ENCODE data around the gene EPN3. TPM values are rescaled to one million over a fixed set of nuclear protein-coding genes. Genes with fewer than 3 reads are reported as not detected.

EPN3 gene
- total RNA-seq, 1 experiment from 2014 or later, result 20.5 TPM

DNA sequence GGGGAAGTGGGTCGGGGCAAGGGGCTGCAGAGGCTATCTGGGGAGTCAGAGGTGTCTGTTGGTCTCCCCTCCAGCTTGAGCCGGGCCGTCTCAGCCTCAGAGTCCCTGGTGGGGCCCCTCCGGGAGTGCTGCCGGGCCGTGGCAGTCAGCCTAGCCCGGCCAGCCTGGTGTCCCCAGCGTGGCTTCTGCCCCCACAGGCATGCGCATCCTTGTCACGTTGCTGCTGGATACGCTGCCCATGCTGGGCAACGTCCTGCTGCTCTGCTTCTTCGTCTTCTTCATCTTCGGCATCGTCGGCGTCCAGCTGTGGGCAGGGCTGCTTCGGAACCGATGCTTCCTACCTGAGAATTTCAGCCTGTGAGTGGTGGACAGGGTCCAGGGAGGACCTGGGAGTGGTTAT lies 39.1 kb downstream of the EPN3 start:
- Histone ChIP-seq H3K9me2 (replicated peaks; ENCODE audit: low read length) (no peaks in the 10 kb centered on the region), H3K27me3 (ENCODE audit: low read length) (peaks cover under 1% of the 10 kb centered on the region; the same call in 1 of the 2 replicates), H3K79me2 (ENCODE audit: low read length) (no peaks in the 10 kb centered on the region), H3K4me1 (ENCODE audit: insufficient read depth, low read length) (no peaks in the 10 kb centered on the region), H2AFZ (ENCODE audit: low read length) (no peak overlapping the region), H3K4me3 (ENCODE audit: low read length) (no peak overlapping the region), H3K27ac (ENCODE audit: low read length) (no peak overlapping the region), H3K36me3 (ENCODE audit: low read depth, low read length) (no peaks in the 10 kb centered on the region), H3K4me2 (ENCODE audit: low read length) (no peak overlapping the region), H3K9me3 (ENCODE audit: low read length) (no peaks in the 10 kb centered on the region), H3K9ac (ENCODE audit: low read length) (no peak overlapping the region), H3F3A (ENCODE audit: low read length, unreplicated experiment) (no peaks in the 10 kb centered on the region), H4K20me1 (ENCODE audit: low read length) (no peaks in the 10 kb centered on the region)
- POLR2A ChIA-PET (ENCODE audit: unreplicated experiment), result no interaction called here
- ATAC-seq (no peak), DNase-seq (no peak)
- CTCF ChIA-PET, result no interaction called here
- TF ChIP-seq EZH2phosphoT487 (IDR thresholded peaks at IDR 0.05; ENCODE audit: borderline replicate concordance, low read length), result no peak
- no peak for TF ChIP-seq EZH2 (IDR thresholded peaks at IDR 0.05; ENCODE audit: low read length, unreplicated experiment)
- TF ChIP-seq, protein P1, sequence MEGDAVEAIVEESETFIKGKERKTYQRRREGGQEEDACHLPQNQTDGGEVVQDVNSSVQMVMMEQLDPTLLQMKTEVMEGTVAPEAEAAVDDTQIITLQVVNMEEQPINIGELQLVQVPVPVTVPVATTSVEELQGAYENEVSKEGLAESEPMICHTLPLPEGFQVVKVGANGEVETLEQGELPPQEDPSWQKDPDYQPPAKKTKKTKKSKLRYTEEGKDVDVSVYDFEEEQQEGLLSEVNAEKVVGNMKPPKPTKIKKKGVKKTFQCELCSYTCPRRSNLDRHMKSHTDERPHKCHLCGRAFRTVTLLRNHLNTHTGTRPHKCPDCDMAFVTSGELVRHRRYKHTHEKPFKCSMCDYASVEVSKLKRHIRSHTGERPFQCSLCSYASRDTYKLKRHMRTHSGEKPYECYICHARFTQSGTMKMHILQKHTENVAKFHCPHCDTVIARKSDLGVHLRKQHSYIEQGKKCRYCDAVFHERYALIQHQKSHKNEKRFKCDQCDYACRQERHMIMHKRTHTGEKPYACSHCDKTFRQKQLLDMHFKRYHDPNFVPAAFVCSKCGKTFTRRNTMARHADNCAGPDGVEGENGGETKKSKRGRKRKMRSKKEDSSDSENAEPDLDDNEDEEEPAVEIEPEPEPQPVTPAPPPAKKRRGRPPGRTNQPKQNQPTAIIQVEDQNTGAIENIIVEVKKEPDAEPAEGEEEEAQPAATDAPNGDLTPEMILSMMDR (conservative IDR thresholded peaks at IDR 0.05; ENCODE audit: low read depth, low read length), result no peak
- no TSS peak for BruUV-seq (replicated peaks)
- intact Hi-C loops (cut with micrococcal nuclease), result no loop called here

DNA sequence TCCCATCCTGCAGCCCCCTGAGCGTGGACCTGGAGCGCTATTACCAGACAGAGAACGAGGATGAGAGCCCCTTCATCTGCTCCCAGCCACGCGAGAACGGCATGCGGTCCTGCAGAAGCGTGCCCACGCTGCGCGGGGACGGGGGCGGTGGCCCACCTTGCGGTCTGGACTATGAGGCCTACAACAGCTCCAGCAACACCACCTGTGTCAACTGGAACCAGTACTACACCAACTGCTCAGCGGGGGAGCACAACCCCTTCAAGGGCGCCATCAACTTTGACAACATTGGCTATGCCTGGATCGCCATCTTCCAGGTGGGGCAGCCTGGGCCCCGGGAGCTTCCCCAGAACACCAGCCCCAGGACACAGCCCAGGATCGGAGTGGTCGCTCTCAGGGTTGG lies 40.0 kb downstream of the EPN3 start:
- CTCF ChIA-PET, result no interaction called here
- DNase-seq (no peak), ATAC-seq (no peak)
- POLR2A ChIA-PET (ENCODE audit: unreplicated experiment), result no interaction called here
- no peaks in the 10 kb centered on the region for H3K4me1 ChIP-seq (ENCODE audit: insufficient read depth, low read length)
- TF ChIP-seq EZH2 (IDR thresholded peaks at IDR 0.05; ENCODE audit: low read length, unreplicated experiment) (no peak), EZH2phosphoT487 (IDR thresholded peaks at IDR 0.05; ENCODE audit: borderline replicate concordance, low read length) (no peak)
- TF ChIP-seq, protein P1 (conservative IDR thresholded peaks at IDR 0.05; ENCODE audit: low read depth, low read length), result no peak
- intact Hi-C loops (cut with micrococcal nuclease), result no loop called here
- H2AFZ ChIP-seq (ENCODE audit: low read length), result no peak overlapping the region
- no peaks in the 10 kb centered on the region for H3F3A ChIP-seq (ENCODE audit: low read length, unreplicated experiment)
- BruUV-seq (replicated peaks), result no TSS peak
- H3K9me3 ChIP-seq (ENCODE audit: low read length), result no peaks in the 10 kb centered on the region
- no peak overlapping the region for H3K27ac ChIP-seq (ENCODE audit: low read length)
- H4K20me1 ChIP-seq (ENCODE audit: low read length), result no peaks in the 10 kb centered on the region
- H3K27me3 ChIP-seq (ENCODE audit: low read length), result no peaks in the 10 kb centered on the region
- no peak overlapping the region for H3K4me2 ChIP-seq (ENCODE audit: low read length)
- H3K79me2 ChIP-seq (ENCODE audit: low read length), result no peaks in the 10 kb centered on the region
- no peak overlapping the region for H3K9ac ChIP-seq (ENCODE audit: low read length)
- no peaks in the 10 kb centered on the region for H3K36me3 ChIP-seq (ENCODE audit: low read depth, low read length)
- no peaks in the 10 kb centered on the region for H3K9me2 ChIP-seq (replicated peaks; ENCODE audit: low read length)
- H3K4me3 ChIP-seq (ENCODE audit: low read length), result no peak overlapping the region

DNA sequence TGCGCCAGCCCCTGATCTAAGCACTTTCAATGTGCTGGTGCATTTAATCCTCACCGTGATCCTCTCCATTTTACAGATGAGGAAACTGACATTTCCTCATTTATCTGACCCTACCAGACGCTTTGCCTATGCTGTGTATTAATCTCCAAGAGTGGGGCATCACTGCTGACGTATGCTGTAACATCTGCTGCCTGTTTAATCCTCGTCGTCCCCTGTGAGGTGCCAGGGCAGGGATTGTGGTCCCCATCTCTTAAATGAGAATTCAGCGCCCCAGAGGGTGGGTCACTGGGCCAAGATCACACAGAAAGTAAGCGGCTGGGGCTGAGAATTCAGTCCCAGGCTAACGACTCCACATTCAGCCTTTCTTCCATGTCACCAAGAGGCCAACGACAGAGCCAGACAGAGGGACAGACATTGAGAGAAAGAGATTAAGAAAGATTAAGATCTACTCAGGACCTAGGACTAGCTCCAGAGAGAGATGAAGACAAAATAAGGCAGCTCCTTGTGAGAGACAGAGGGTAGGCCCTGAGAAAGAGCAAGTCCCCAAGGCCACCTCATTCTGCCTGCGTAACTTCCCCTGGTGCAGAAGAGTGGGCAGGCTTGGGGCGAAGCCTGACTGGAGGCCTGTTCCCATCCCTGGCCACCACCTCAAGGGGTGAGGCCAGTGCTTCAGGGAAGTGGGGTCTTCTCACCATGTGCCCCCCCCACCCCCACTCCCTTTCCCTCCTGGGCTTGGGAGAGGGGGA lies 41.5 kb downstream of the EPN3 start:
- TF ChIP-seq, protein P1 (conservative IDR thresholded peaks at IDR 0.05; ENCODE audit: low read depth, low read length), result no peak
- no peak for TF ChIP-seq EZH2 (IDR thresholded peaks at IDR 0.05; ENCODE audit: low read length, unreplicated experiment)
- no peak for TF ChIP-seq EZH2phosphoT487 (IDR thresholded peaks at IDR 0.05; ENCODE audit: borderline replicate concordance, low read length)
- Histone ChIP-seq H3K9ac (ENCODE audit: low read length) (no peak overlapping the region), H3K36me3 (ENCODE audit: low read depth, low read length) (no peaks in the 10 kb centered on the region), H2AFZ (ENCODE audit: low read length) (no peak overlapping the region), H3F3A (ENCODE audit: low read length, unreplicated experiment) (no peaks in the 10 kb centered on the region), H3K4me2 (ENCODE audit: low read length) (no peak overlapping the region), H3K27ac (ENCODE audit: low read length) (no peak overlapping the region), H3K4me3 (ENCODE audit: low read length) (no peak overlapping the region), H3K27me3 (ENCODE audit: low read length) (no peaks in the 10 kb centered on the region), H4K20me1 (ENCODE audit: low read length) (no peaks in the 10 kb centered on the region), H3K4me1 (ENCODE audit: insufficient read depth, low read length) (no peaks in the 10 kb centered on the region), H3K79me2 (ENCODE audit: low read length) (no peaks in the 10 kb centered on the region), H3K9me2 (replicated peaks; ENCODE audit: low read length) (no peaks in the 10 kb centered on the region), H3K9me3 (ENCODE audit: low read length) (no peaks in the 10 kb centered on the region)
- ChIA-PET POLR2A (ENCODE audit: unreplicated experiment) (interaction anchor here (0.6 kb wide), 2 partner anchors 271 to 919 kb away, joined by 3 to 7 read pairs; no protein-coding TSS in a partner anchor), CTCF (interaction anchor here (0.6 kb wide), 1 partner anchor 13 kb away, joined by 3 read pairs; the partner anchor contains the start of gene CACNA1G)
- intact Hi-C loops (cut with micrococcal nuclease), result no loop called here
- DNase-seq (no peak), ATAC-seq (no peak)
- no TSS peak for BruUV-seq (replicated peaks)

Data from PC-3 (cell line).